HuH-7 (cell line): ENCODE data around the gene AP1S3.
"Not testable (repeated sequence)": the region's sequence is repeated elsewhere in the genome, so short reads cannot be mapped to it uniquely, and the experiment has no call there.

Experiments used
- DNase-seq: peaks from one replicate; pipeline ENCODE4 v3.0.0; 2011; ENCODE audit warnings: low spot score

The AP1S3 gene

GRCh38 chr2:223853425-223853837, 16.0 kb upstream of the AP1S3 start:
- no peak for DNase-seq

- DNase-seq: no peak
Measured at GRCh38 chr2:223852281-223852795, 15.0 kb upstream of the AP1S3 start.

GRCh38 chr2:223847410-223847809, 10.0 kb upstream of the AP1S3 start:
- no peak for DNase-seq

GRCh38 chr2:223846515-223846914, 9.1 kb upstream of the AP1S3 start:
- no peak for DNase-seq

- no peak for DNase-seq
Measured at GRCh38 chr2:223841436-223842190, 4.2 kb upstream of the AP1S3 start.

- DNase-seq: no peak
Measured at GRCh38 chr2:223835701-223836532, 1.5 kb downstream of the AP1S3 start.

GRCh38 chr2:223834431-223834830, 3.0 kb downstream of the AP1S3 start:
- no peak for DNase-seq

- DNase-seq: no peak
Measured at GRCh38 chr2:223832241-223832903, 5.0 kb downstream of the AP1S3 start.

GRCh38 chr2:223829128-223829527, 8.3 kb downstream of the AP1S3 start:
- no peak for DNase-seq

- no peak for DNase-seq
Measured at GRCh38 chr2:223828314-223828713, 9.1 kb downstream of the AP1S3 start.

- no peak for DNase-seq
Measured at GRCh38 chr2:223826995-223827394, 10.4 kb downstream of the AP1S3 start.

- DNase-seq: no peak
Measured at GRCh38 chr2:223824301-223824700, 13.1 kb downstream of the AP1S3 start.

- DNase-seq: no peak
Measured at GRCh38 chr2:223822818-223823217, 14.6 kb downstream of the AP1S3 start.

- no peak for DNase-seq
Measured at GRCh38 chr2:223820549-223820948, 16.8 kb downstream of the AP1S3 start.

GRCh38 chr2:223819891-223820290, 17.5 kb downstream of the AP1S3 start:
- DNase-seq: no peak

- DNase-seq: no peak
Measured at GRCh38 chr2:223815884-223816570, 21.4 kb downstream of the AP1S3 start.

- no peak for DNase-seq
Measured at GRCh38 chr2:223815186-223815883, 22.0 kb downstream of the AP1S3 start.

- DNase-seq: not testable (repeated sequence)
Measured at GRCh38 chr2:223814764-223815163, 22.6 kb downstream of the AP1S3 start.

GRCh38 chr2:223813329-223813728, 24.1 kb downstream of the AP1S3 start:
- DNase-seq: no peak

GRCh38 chr2:223811757-223812156, 25.6 kb downstream of the AP1S3 start:
- DNase-seq: no peak

- no peak for DNase-seq
Measured at GRCh38 chr2:223805008-223805407, 32.4 kb downstream of the AP1S3 start.
